IPS-20b (cell line): ENCODE measurements around the gene STPG3.

ENCODE experiments used
- H3K27ac ChIP-seq: one replicate; pipeline ENCODE4 v1.5.1; 2013; ENCODE audit warnings: low read length
- H3K27me3 ChIP-seq: 2 replicates; pipeline ENCODE4 v1.6.1; 2013; ENCODE audit warnings: mild to moderate bottlenecking, low read length, inconsistent platforms; ENCODE audit not compliant: insufficient read depth
- H3K36me3 ChIP-seq: 2 replicates; pipeline ENCODE4 v1.6.1; 2013; ENCODE audit warnings: low read depth, mild to moderate bottlenecking, inconsistent platforms, low read length, moderate library complexity; ENCODE audit not compliant: insufficient read depth
- H3K4me1 ChIP-seq: 2 replicates; pipeline ENCODE4 v1.6.1; 2013; ENCODE audit warnings: mild to moderate bottlenecking, control low read depth, inconsistent platforms, low read length, moderate library complexity; ENCODE audit not compliant: insufficient read depth
- H3K4me3 ChIP-seq: 2 replicates; pipeline ENCODE4 v1.5.1; 2013; ENCODE audit warnings: mild to moderate bottlenecking, low read length, inconsistent platforms
- H3K9ac ChIP-seq: 2 replicates; pipeline ENCODE4 v1.6.1; 2013; ENCODE audit warnings: low read depth, mild to moderate bottlenecking, inconsistent platforms, low read length, moderate library complexity
- H3K9me3 ChIP-seq: 2 replicates; pipeline ENCODE4 v1.6.1; 2013; ENCODE audit warnings: mild to moderate bottlenecking, low read depth, low read length, inconsistent platforms; ENCODE audit not compliant: insufficient read depth

The STPG3 gene

DNA sequence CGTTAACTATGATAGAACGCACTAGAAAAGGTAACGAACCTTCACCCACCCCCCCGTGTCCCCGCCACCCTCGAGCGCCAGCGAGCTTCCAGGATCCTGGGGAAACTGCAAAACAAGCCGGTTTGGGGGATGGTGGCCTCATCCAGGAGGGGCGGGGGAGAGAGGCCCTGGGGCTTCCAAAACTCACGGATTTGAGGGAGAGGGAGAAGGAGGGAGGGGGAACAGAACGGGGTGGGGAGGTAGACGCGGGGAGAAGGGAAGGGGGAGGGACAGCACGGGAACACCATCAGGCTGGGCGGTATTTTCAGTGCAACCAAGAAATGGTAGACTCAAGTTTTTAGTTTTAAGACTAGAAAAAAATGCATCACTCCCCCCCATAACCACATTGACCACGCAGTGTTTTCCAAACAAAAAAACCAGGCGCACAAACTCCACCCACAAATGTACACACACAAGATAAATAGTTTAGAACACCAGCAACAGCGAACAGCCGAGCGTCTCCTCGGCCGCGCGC is 49.5 kb downstream of the STPG3 start:
- peak overlapping the region; percentile 89 for H3K27ac ChIP-seq
- peaks cover 34% of the 10 kb centered on the region for H3K4me1 ChIP-seq
- peak overlapping the region; percentile 95 for H3K9ac ChIP-seq
- no peaks in the 10 kb centered on the region for H3K9me3 ChIP-seq
- H3K4me3 ChIP-seq, result peak overlapping the region; percentile 100
- H3K27me3 ChIP-seq, result peaks cover 62% of the 10 kb centered on the region
- no peaks in the 10 kb centered on the region for H3K36me3 ChIP-seq

GRCh38 chr9:137301081-137301947 is 50.2 kb downstream of the STPG3 start:
- Histone ChIP-seq H3K4me3 (peak overlapping the region; percentile 100), H3K27me3 (peaks cover 58% of the 10 kb centered on the region), H3K4me1 (peaks cover 32% of the 10 kb centered on the region), H3K9me3 (no peaks in the 10 kb centered on the region), H3K36me3 (no peaks in the 10 kb centered on the region), H3K27ac (peak overlapping the region; percentile 89), H3K9ac (peak overlapping the region; percentile 95)

DNA sequence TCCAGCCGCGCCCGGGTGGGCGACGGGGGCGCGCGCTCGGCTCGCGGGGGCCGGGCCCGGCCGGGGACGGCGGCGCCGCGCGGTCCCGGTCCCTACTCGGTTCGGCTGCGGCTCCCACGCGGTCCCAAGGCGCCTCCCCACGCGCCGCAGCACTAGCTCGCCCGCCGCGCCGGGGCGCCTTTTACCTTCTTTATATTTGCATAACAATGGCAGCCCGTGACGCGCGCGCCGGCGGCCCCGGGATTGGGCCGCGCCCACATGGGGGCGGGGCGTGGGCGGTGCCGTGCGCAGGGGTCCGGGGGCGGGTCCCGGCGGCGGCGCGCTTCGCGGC is 51.0 kb downstream of the STPG3 start, which contains the start of gene NRARP:
Gene NRARP (minus strand): TSS at position 154 of the 331 bp plus-strand sequence. CDS start 343 bp downstream, outside the sequence.
- Histone ChIP-seq H3K9me3 (no peaks in the 10 kb centered on the region), H3K36me3 (no peaks in the 10 kb centered on the region), H3K4me3 (peak within 1 kb of the TSS; percentile 100), H3K27me3 (peaks cover 50% of the 10 kb centered on the region), H3K4me1 (peaks cover 28% of the 10 kb centered on the region), H3K27ac (no peak within 1 kb of the TSS), H3K9ac (peak within 1 kb of the TSS; percentile 95; the same call in 1 of the 2 replicates)

DNA sequence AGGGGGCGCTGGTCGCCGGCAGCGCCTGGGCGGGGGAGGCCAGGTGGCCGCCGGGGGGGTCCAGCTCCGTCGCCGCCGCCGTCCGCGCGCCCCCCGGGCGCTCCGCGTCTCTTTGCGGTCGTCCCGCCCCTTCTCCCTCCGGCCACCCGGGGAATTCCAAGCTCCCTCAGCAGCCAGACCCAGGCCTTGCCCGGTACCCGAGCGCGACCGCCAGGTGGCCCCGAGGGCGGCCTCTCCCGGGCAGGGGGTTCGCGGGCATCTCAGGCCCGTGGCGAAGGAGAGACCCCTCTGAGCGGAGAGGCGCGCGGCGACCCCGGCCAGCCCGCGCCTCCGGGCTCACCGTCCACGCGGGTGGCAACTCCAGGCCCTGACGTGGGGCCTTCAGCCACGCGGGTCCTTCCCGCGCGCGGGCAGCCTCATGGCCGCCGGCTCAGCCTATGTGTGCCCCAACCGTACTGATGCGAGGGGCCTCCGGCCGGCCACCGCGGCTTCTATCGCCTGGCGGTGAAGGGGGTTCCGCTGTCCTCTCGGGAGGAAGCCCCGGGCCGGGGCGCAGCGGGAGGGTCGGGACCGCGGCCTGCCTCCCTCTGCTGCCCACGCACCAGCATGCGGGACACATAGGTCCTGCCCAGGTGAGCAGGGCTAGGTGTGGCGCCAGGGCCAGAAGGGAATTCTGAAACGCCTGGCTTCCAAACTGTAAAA is 51.5 kb downstream of the STPG3 start:
- no peak overlapping the region for H3K9ac ChIP-seq

More for the DNA sequence above, 51.5 kb downstream of the STPG3 start:
- H3K36me3 ChIP-seq, result no peaks in the 10 kb centered on the region
- no peak overlapping the region for H3K27ac ChIP-seq
- H3K4me1 ChIP-seq, result peaks cover 24% of the 10 kb centered on the region
- no peaks in the 10 kb centered on the region for H3K9me3 ChIP-seq
- peaks cover 45% of the 10 kb centered on the region for H3K27me3 ChIP-seq
- peak overlapping the region; percentile 36; the same call in 1 of the 2 replicates for H3K4me3 ChIP-seq
